ENCODE measurements around the gene GRHL3.

Gene GRHL3

GRCh38 chr1:24293392-24294227 lies 25.5 kb upstream of the GRHL3 start:
- in situ Hi-C loops (cut with MboI; ENCODE audit: low sequenced_read_pairs, unreplicated experiment) = no loop called here
- TF ChIP-seq CTCF (IDR thresholded peaks at IDR 0.05; ENCODE audit: borderline replicate concordance, control extremely low read depth, extremely low read depth, insufficient read depth, missing control alignments) = no peak
- DNase-seq (ENCODE audit: low spot score) = no peak

GRCh38 chr1:24294228-24294672 lies 24.9 kb upstream of the GRHL3 start:
- TF ChIP-seq CTCF (IDR thresholded peaks at IDR 0.05; ENCODE audit: borderline replicate concordance, control extremely low read depth, extremely low read depth, insufficient read depth, missing control alignments) = no peak
- in situ Hi-C loops (cut with MboI; ENCODE audit: low sequenced_read_pairs, unreplicated experiment) = no loop called here
- no peak for DNase-seq (ENCODE audit: low spot score)

- in situ Hi-C loops (cut with MboI; ENCODE audit: low sequenced_read_pairs, unreplicated experiment) = no loop called here
- TF ChIP-seq CTCF (IDR thresholded peaks at IDR 0.05; ENCODE audit: borderline replicate concordance, control extremely low read depth, extremely low read depth, insufficient read depth, missing control alignments) = no peak
- no peak for DNase-seq (ENCODE audit: low spot score)
These were observed 24.3 kb upstream of the GRHL3 start for GRCh38 chr1:24294716-24295371.

GRCh38 chr1:24295535-24295934 lies 23.6 kb upstream of the GRHL3 start:
- in situ Hi-C loops (cut with MboI; ENCODE audit: low sequenced_read_pairs, unreplicated experiment) = no loop called here
- no peak for DNase-seq (ENCODE audit: low spot score)
- no peak for TF ChIP-seq CTCF (IDR thresholded peaks at IDR 0.05; ENCODE audit: borderline replicate concordance, control extremely low read depth, extremely low read depth, insufficient read depth, missing control alignments)

- in situ Hi-C loops (cut with MboI; ENCODE audit: low sequenced_read_pairs, unreplicated experiment) = no loop called here
- TF ChIP-seq CTCF (IDR thresholded peaks at IDR 0.05; ENCODE audit: borderline replicate concordance, control extremely low read depth, extremely low read depth, insufficient read depth, missing control alignments) = no peak
These were observed 21.8 kb upstream of the GRHL3 start for GRCh38 chr1:24297187-24297851.

GRCh38 chr1:24297852-24298232 lies 21.3 kb upstream of the GRHL3 start:
- no peak for TF ChIP-seq CTCF (IDR thresholded peaks at IDR 0.05; ENCODE audit: borderline replicate concordance, control extremely low read depth, extremely low read depth, insufficient read depth, missing control alignments)
- in situ Hi-C loops (cut with MboI; ENCODE audit: low sequenced_read_pairs, unreplicated experiment) = no loop called here
- DNase-seq (ENCODE audit: low spot score) = no peak

More at GRCh38 chr1:24297187-24297851, 21.8 kb upstream of the GRHL3 start:
- no peak for DNase-seq (ENCODE audit: low spot score)

Measured in GM13976 (cell line).